ELF-1 (cell line): Measurements from ENCODE around the gene TOLLIP.

Experiments
- DNase-seq: peaks from one replicate; pipeline ENCODE4 v3.0.0-alpha.2; 2016; ENCODE audit warnings: low read depth, low spot score

The TOLLIP gene

GRCh38 chr11:1310772-1311468 is 1.5 kb upstream of the TOLLIP start:
- DNase-seq = no peak

GRCh38 chr11:1310318-1310687 is 871 bp upstream of the TOLLIP start:
- DNase-seq = no peak

GRCh38 chr11:1308743-1309497 is 512 bp downstream of the TOLLIP start:
- DNase-seq = no peak

- no peak for DNase-seq
Observed at GRCh38 chr11:1307998-1308742, 1.3 kb downstream of the TOLLIP start.

GRCh38 chr11:1307163-1307870 is 2.1 kb downstream of the TOLLIP start:
- no peak for DNase-seq

- no peak for DNase-seq
Observed at GRCh38 chr11:1306186-1307162, 3.0 kb downstream of the TOLLIP start.

- DNase-seq = no peak
Observed at GRCh38 chr11:1305501-1306056, 3.9 kb downstream of the TOLLIP start.

GRCh38 chr11:1305063-1305495 is 4.4 kb downstream of the TOLLIP start:
- no peak for DNase-seq

GRCh38 chr11:1304380-1304779 is 5.1 kb downstream of the TOLLIP start:
- DNase-seq = no peak

- DNase-seq = no peak
Observed at GRCh38 chr11:1303973-1304372, 5.5 kb downstream of the TOLLIP start.

GRCh38 chr11:1303126-1303821 is 6.2 kb downstream of the TOLLIP start:
- DNase-seq = peak; percentile 60

GRCh38 chr11:1302461-1303125 is 6.8 kb downstream of the TOLLIP start:
- peak; percentile 18 for DNase-seq

GRCh38 chr11:1302041-1302460 is 7.4 kb downstream of the TOLLIP start:
- DNase-seq = no peak

GRCh38 chr11:1301220-1302000 is 8.0 kb downstream of the TOLLIP start:
- DNase-seq = peak; percentile 1

- peak; percentile 1 for DNase-seq
Observed at GRCh38 chr11:1300569-1301187, 8.8 kb downstream of the TOLLIP start.

- no peak for DNase-seq
Observed at GRCh38 chr11:1300121-1300520, 9.3 kb downstream of the TOLLIP start.

GRCh38 chr11:1299621-1300020 is 9.8 kb downstream of the TOLLIP start:
- DNase-seq = peak; percentile 24
